Upper lobe of left lung (tissue), 6 donors: ENCODE data around the gene SLC46A1. TPM values are rescaled to one million over a fixed set of nuclear protein-coding genes. Genes with fewer than 3 reads are reported as not detected.

Experiments used
- ATAC-seq, 2 donors: fragments of 200-7000 bp; cut with Tn5 transposase; one replicate each; pipeline ENCODE4 v1.9.1; 2022; ENCODE audit warnings: mild to moderate bottlenecking in 2 of 2, moderate library complexity in 2 of 2; ENCODE audit not compliant: low FRiP score in 2 of 2
- DNase-seq, 2 donors: peaks; one replicate each; pipeline ENCODE4 v3.0.0-alpha.2; 2019 to 2020
- H3K27ac ChIP-seq, 4 donors: fragments of 200-600 bp; sonication (generic); one replicate each; pipeline ENCODE4 v1.5.1; 2016 to 2019
- H3K27me3 ChIP-seq, 4 donors: fragments of 200-600 bp; sonication (generic); one replicate each; pipeline ENCODE4 v1.5.1; 2017 to 2019
- H3K36me3 ChIP-seq, 4 donors: fragments of 200-600 bp; sonication (generic); one replicate each; pipeline ENCODE4 v1.5.1; 2016 to 2019
- H3K4me1 ChIP-seq, 4 donors: fragments of 200-600 bp; sonication (generic); one replicate each; pipeline ENCODE4 v1.5.1; 2018 to 2019
- H3K4me3 ChIP-seq, 4 donors: fragments of 200-600 bp; sonication (generic); one replicate each; pipeline ENCODE4 v1.5.1; 2017 to 2019; ENCODE audit warnings: mild to moderate bottlenecking in 2 of 4, moderate library complexity in 1 of 4
- H3K9me3 ChIP-seq, 4 donors: fragments of 200-600 bp; sonication (generic); one replicate each; pipeline ENCODE4 v1.5.1; 2018 to 2019
- CTCF ChIP-seq, 6 experiments: fragments of 450-650 bp in 4 of 6; fragments of 200-600 bp in 2 of 6; sonication (generic) in 2 of 6; IDR thresholded peaks; one replicate each; pipeline ENCODE4 v1.5.1; 2016 to 2019; ENCODE audit warnings: antibody characterized with exemption in 6 of 6
- EP300 ChIP-seq, 4 donors: sonication (generic); formaldehyde crosslinking; IDR thresholded peaks; one replicate each; pipeline ENCODE4 v1.5.1; 2017; ENCODE audit warnings: antibody characterized with exemption in 4 of 4, control low read depth in 2 of 4
- POLR2A ChIP-seq, 4 donors: fragments of 450-650 bp; IDR thresholded peaks; one replicate each; pipeline ENCODE4 v1.5.1; 2016 to 2017; ENCODE audit warnings: antibody characterized with exemption in 4 of 4, mild to moderate bottlenecking in 2 of 4
- POLR2AphosphoS5 ChIP-seq, 2 donors: sonication (generic); formaldehyde crosslinking; IDR thresholded peaks; one replicate each; pipeline ENCODE4 v1.5.1; 2017; ENCODE audit warnings: antibody characterized with exemption in 2 of 2
- WGBS, 2 donors: methylation state at CpG; one replicate each; pipeline ENCODE4 v1.1.5; 2017 to 2018; 5-methylcytosine and 5-hydroxymethylcytosine counted together
- total RNA-seq, 6 donors: library from RNA; depleted of rRNA in 4 of 6; stranded (reverse); fragments of >200 nt in 4 of 6; gene quantifications; one replicate each; pipeline versions ENCODE4 v1.1.0 to v1.2.1, GENCODE V29; 2016 to 2021
- donor health status: DM: no; HTN: no; CAD: no; lungs with moderate emphysema.
- donor health status: DM: no; HTN: yes; CAD: no; lungs with severe emphysema.

The SLC46A1 gene
- total RNA-seq, 6 donors from 2014 or later, result 15.0 to 44.0 (median 19.8) TPM

- no peaks in the 10 kb centered on the region for H3K9me3 ChIP-seq
- H3K27me3 ChIP-seq, result no peaks in the 10 kb centered on the region
- peak in 1 of 2 donors; percentile 51 for DNase-seq
- WGBS, 2 donors, result 81 to 82% methylated on average over 12 to 13 of the region's 13 CpGs
- no peak overlapping the region for H3K4me3 ChIP-seq
- no peak overlapping the region for H3K27ac ChIP-seq
- no peak for TF ChIP-seq CTCF (IDR thresholded peaks at IDR 0.05)
- no peak for TF ChIP-seq EP300 (IDR thresholded peaks at IDR 0.05)
- TF ChIP-seq POLR2AphosphoS5 (IDR thresholded peaks at IDR 0.05), result no peak
- no peak for TF ChIP-seq POLR2A (IDR thresholded peaks at IDR 0.05)
- H3K4me1 ChIP-seq, result peaks cover 0 to 4% (median 0%) of the 10 kb centered on the region in 4 donors
- no peaks in the 10 kb centered on the region for H3K36me3 ChIP-seq
- ATAC-seq, result no peak
These were observed 19.2 kb upstream of the SLC46A1 start for GRCh38 chr17:28425206-28425605.

- Histone ChIP-seq H3K27me3 (no peaks in the 10 kb centered on the region), H3K4me1 (peaks cover 0 to 6% (median 3%) of the 10 kb centered on the region in 4 donors), H3K27ac (no peak overlapping the region), H3K9me3 (no peaks in the 10 kb centered on the region), H3K4me3 (no peak overlapping the region), H3K36me3 (no peaks in the 10 kb centered on the region)
- no peak for ATAC-seq
- TF ChIP-seq EP300 (IDR thresholded peaks at IDR 0.05), result no peak
- peak in 1 of 2 donors; percentile 12 for TF ChIP-seq POLR2AphosphoS5 (IDR thresholded peaks at IDR 0.05)
- peak in 1 of 2 donors; percentile 65 for DNase-seq
- 58 to 61% methylated on average over 7 of the region's 7 CpGs for WGBS, 2 donors
These were observed 15.8 kb upstream of the SLC46A1 start for GRCh38 chr17:28421787-28422305.

GRCh38 chr17:28416703-28417311, 10.8 kb upstream of the SLC46A1 start:
- TF ChIP-seq EP300 (IDR thresholded peaks at IDR 0.05), result no peak
- TF ChIP-seq CTCF (IDR thresholded peaks at IDR 0.05), result peak; percentile 45 to 55 (median 52)

GRCh38 chr17:28415886-28416285, 9.9 kb upstream of the SLC46A1 start:
- TF ChIP-seq EP300 (IDR thresholded peaks at IDR 0.05) (no peak), POLR2AphosphoS5 (IDR thresholded peaks at IDR 0.05) (no peak), CTCF (IDR thresholded peaks at IDR 0.05) (no peak), POLR2A (IDR thresholded peaks at IDR 0.05) (no peak)
- Histone ChIP-seq H3K4me1 (peaks cover 0 to 6% (median 4%) of the 10 kb centered on the region in 4 donors), H3K4me3 (no peak overlapping the region), H3K27me3 (no peaks in the 10 kb centered on the region), H3K36me3 (no peaks in the 10 kb centered on the region), H3K27ac (no peak overlapping the region), H3K9me3 (no peaks in the 10 kb centered on the region)
- 84 to 97% methylated on average over 2 to 3 of the region's 3 CpGs for WGBS, 2 donors
- DNase-seq (no peak), ATAC-seq (no peak)

More at GRCh38 chr17:28416703-28417311, 10.8 kb upstream of the SLC46A1 start:
- no peak overlapping the region for H3K27ac ChIP-seq
- WGBS, 2 donors, result 20 to 21% methylated on average over 12 to 13 of the region's 13 CpGs
- ATAC-seq (peak; percentile 75 to 84), DNase-seq (peak in 1 of 2 donors; percentile 67)
- H3K36me3 ChIP-seq, result no peaks in the 10 kb centered on the region
- peaks cover 0 to 6% (median 4%) of the 10 kb centered on the region in 4 donors for H3K4me1 ChIP-seq
- H3K27me3 ChIP-seq, result no peaks in the 10 kb centered on the region
- H3K4me3 ChIP-seq, result no peak overlapping the region
- H3K9me3 ChIP-seq, result no peaks in the 10 kb centered on the region

- no peak for ATAC-seq
- Histone ChIP-seq H3K9me3 (no peaks in the 10 kb centered on the region), H3K4me1 (peaks cover 0 to 6% (median 4%) of the 10 kb centered on the region in 4 donors), H3K4me3 (no peak overlapping the region), H3K36me3 (no peaks in the 10 kb centered on the region), H3K27ac (no peak overlapping the region), H3K27me3 (no peaks in the 10 kb centered on the region)
- DNase-seq, result no peak
- no peak for TF ChIP-seq CTCF (IDR thresholded peaks at IDR 0.05)
- no peak for TF ChIP-seq POLR2A (IDR thresholded peaks at IDR 0.05)
- no peak for TF ChIP-seq POLR2AphosphoS5 (IDR thresholded peaks at IDR 0.05)
- no peak for TF ChIP-seq EP300 (IDR thresholded peaks at IDR 0.05)
- WGBS, 2 donors, result 67 to 68% methylated on average over 4 to 7 of the region's 7 CpGs
These were observed 7.8 kb upstream of the SLC46A1 start for GRCh38 chr17:28413804-28414203.
